Measurements from ENCODE around the gene FASN. TPM values are rescaled to one million over a fixed set of nuclear protein-coding genes. Genes with fewer than 3 reads are reported as not detected.

The FASN gene
- total and polyA plus RNA-seq, 2 of the 13 experiments (the other 11 are each of a cell fraction or from before 2014, with no cell fraction given) = 51.7 to 101 TPM

DNA sequence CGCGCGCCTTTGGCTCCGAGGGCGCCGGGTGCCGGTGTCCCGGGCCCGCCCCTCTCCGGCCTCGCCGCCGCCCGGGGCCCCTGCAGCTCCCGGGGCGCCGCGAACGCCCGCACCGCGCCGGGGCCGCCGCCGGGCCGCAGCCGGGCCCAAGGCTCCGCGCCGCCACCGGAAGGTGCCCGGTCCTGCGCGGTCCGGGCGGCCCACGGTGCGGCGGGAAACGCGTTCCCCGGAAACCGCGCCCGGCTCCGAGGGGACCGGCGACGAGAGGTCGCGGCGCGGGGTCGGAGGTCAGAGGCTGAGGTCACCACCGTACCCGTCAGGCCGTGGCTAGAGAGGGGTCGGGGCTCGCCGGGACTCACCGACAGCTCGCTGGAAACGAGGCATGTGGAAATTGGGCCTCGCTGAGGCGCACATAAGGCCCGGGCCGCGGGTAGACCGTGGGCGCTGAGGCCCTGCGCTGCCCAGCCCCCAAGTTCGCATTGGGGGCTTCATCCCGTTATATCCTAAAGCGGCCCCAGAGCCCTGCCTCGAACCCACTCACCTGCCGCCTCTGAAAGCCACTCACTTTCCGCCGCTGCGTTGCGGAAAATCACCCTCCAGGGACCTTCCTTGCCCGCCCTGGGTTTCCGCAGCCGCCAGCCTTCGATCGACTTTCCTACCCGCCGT is 32.3 kb downstream of the FASN start, which contains the start of gene DUS1L (continued):
- TF ChIP-seq, protein P1, sequence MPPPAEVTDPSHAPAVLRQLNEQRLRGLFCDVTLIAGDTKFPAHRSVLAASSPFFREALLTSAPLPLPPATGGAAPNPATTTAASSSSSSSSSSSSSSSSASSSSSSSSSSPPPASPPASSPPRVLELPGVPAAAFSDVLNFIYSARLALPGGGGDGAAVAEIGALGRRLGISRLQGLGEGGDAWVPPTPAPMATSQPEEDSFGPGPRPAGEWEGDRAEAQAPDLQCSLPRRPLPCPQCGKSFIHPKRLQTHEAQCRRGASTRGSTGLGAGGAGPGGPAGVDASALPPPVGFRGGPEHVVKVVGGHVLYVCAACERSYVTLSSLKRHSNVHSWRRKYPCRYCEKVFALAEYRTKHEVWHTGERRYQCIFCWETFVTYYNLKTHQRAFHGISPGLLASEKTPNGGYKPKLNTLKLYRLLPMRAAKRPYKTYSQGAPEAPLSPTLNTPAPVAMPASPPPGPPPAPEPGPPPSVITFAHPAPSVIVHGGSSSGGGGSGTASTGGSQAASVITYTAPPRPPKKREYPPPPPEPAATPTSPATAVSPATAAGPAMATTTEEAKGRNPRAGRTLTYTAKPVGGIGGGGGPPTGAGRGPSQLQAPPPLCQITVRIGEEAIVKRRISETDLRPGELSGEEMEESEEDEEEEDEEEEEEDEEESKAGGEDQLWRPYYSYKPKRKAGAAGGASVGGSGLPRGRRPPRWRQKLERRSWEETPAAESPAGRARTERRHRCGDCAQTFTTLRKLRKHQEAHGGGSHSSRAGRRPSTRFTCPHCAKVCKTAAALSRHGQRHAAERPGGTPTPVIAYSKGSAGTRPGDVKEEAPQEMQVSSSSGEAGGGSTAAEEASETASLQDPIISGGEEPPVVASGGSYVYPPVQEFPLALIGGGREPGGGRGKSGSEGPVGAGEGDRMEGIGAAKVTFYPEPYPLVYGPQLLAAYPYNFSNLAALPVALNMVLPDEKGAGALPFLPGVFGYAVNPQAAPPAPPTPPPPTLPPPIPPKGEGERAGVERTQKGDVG (CRISPR knock-in tag; IDR thresholded peaks at IDR 0.05; ENCODE audit: borderline replicate concordance) = peak; percentile 94
- TF ChIP-seq, protein P2, sequence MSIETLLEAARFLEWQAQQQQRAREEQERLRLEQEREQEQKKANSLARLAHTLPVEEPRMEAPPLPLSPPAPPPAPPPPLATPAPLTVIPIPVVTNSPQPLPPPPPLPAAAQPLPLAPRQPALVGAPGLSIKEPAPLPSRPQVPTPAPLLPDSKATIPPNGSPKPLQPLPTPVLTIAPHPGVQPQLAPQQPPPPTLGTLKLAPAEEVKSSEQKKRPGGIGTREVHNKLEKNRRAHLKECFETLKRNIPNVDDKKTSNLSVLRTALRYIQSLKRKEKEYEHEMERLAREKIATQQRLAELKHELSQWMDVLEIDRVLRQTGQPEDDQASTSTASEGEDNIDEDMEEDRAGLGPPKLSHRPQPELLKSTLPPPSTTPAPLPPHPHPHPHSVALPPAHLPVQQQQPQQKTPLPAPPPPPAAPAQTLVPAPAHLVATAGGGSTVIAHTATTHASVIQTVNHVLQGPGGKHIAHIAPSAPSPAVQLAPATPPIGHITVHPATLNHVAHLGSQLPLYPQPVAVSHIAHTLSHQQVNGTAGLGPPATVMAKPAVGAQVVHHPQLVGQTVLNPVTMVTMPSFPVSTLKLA (IDR thresholded peaks at IDR 0.05) = no peak
- no peak for TF ChIP-seq ZFP36L1 (CRISPR knock-in tag; IDR thresholded peaks at IDR 0.05)
- no peak for TF ChIP-seq ZNF343 (CRISPR knock-in tag; IDR thresholded peaks at IDR 0.05)
- peak; percentile 87 for TF ChIP-seq TSC22D2 (CRISPR knock-in tag; IDR thresholded peaks at IDR 0.05; ENCODE audit: borderline replicate concordance)
- TF ChIP-seq IKZF1 (IDR thresholded peaks at IDR 0.05) = no peak
- TF ChIP-seq, protein P3, sequence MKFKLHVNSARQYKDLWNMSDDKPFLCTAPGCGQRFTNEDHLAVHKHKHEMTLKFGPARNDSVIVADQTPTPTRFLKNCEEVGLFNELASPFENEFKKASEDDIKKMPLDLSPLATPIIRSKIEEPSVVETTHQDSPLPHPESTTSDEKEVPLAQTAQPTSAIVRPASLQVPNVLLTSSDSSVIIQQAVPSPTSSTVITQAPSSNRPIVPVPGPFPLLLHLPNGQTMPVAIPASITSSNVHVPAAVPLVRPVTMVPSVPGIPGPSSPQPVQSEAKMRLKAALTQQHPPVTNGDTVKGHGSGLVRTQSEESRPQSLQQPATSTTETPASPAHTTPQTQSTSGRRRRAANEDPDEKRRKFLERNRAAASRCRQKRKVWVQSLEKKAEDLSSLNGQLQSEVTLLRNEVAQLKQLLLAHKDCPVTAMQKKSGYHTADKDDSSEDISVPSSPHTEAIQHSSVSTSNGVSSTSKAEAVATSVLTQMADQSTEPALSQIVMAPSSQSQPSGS (CRISPR knock-in tag; IDR thresholded peaks at IDR 0.05) = peak; percentile 92
- peak; percentile 63; the same call in 1 of the 2 replicates for TF ChIP-seq ZNF75D (CRISPR knock-in tag; IDR thresholded peaks at IDR 0.05; ENCODE audit: borderline replicate concordance)
- TF ChIP-seq SIX1 (CRISPR knock-in tag; IDR thresholded peaks at IDR 0.05; ENCODE audit: borderline replicate concordance) = 0 out of 2 replicates have a peak, but pooled peaks have one; percentile 30
- TF ChIP-seq FOXA3 (CRISPR knock-in tag; IDR thresholded peaks at IDR 0.05) = peak; percentile 71
- TF ChIP-seq ZNF614 (CRISPR knock-in tag; IDR thresholded peaks at IDR 0.05; ENCODE audit: borderline replicate concordance) = peak; percentile 92; the same call in 1 of the 2 replicates
- TF ChIP-seq, protein P4, sequence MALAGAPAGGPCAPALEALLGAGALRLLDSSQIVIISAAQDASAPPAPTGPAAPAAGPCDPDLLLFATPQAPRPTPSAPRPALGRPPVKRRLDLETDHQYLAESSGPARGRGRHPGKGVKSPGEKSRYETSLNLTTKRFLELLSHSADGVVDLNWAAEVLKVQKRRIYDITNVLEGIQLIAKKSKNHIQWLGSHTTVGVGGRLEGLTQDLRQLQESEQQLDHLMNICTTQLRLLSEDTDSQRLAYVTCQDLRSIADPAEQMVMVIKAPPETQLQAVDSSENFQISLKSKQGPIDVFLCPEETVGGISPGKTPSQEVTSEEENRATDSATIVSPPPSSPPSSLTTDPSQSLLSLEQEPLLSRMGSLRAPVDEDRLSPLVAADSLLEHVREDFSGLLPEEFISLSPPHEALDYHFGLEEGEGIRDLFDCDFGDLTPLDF (CRISPR knock-in tag; IDR thresholded peaks at IDR 0.05) = no peak
- TF ChIP-seq HMG20A (CRISPR knock-in tag; IDR thresholded peaks at IDR 0.05; ENCODE audit: borderline replicate concordance) = no peak
- TF ChIP-seq JDP2 (CRISPR knock-in tag; IDR thresholded peaks at IDR 0.05; ENCODE audit: borderline replicate concordance) = no peak
- no peak for TF ChIP-seq CAMTA2 (CRISPR knock-in tag; IDR thresholded peaks at IDR 0.05; ENCODE audit: borderline replicate concordance)
- peak; percentile 53; the same call in 1 of the 2 replicates for TF ChIP-seq ZNF782 (CRISPR knock-in tag; IDR thresholded peaks at IDR 0.05; ENCODE audit: borderline replicate concordance)
- peak; percentile 58; the same call in 1 of the 2 replicates for TF ChIP-seq NCOA1 (CRISPR knock-in tag; IDR thresholded peaks at IDR 0.05)
- TF ChIP-seq ZNF260 (CRISPR knock-in tag; IDR thresholded peaks at IDR 0.05; ENCODE audit: borderline replicate concordance, low read depth) = no peak

Measured in HepG2 (cell line).